ENCODE measurements around the gene NOTUM. TPM values are rescaled to one million over a fixed set of nuclear protein-coding genes. Genes with fewer than 3 reads are reported as not detected.
"Not testable (repeated sequence)": the region's sequence is repeated elsewhere in the genome, so short reads cannot be mapped to it uniquely, and the experiment has no call there.

Gene NOTUM
- total and polyA plus RNA-seq, 8 donors, result 0.79 to 71.4 (median 65.1) TPM

DNA sequence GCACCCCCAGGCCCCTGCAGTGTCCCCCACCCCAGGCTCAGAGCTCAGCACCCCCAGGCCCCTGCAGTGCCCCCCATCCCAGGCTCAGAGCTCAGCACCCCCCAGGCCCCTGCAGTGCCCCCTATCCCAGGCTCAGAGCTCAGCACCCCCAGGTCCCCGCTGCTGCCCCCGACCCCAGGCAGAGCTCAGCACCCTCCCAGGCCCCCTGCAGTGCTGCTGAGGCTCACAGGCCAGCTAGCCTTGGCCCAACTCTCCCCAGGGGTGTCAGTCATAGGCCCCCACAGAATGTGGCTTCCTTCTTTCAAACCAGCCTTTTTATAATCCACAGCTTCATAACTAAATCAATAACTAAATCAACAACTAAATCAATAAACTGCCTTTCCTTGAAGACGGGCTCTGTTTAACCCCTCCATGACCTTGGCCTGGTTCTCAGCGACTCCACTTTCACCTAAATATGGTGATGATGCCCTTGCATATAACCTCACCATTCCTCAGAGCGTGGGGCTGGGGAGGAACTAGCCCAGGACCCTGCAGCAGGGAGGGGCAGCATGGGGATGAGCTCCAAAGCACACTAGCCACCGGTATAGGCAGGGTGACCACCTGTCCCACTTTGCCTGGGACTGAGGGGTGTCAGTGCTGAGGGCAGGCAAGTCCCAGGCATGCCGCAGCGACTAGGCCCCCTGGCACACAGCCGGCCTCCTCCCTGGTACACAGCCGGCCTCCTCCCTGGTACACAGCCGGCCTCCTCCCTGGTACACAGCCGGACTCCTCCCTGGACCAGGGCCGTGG is 5.0 kb downstream of the NOTUM start:
- Histone ChIP-seq H3K36me3 (no peaks in the 10 kb centered on the region), H3K4me3 (no peak overlapping the region), H3K9me3 (no peaks in the 10 kb centered on the region), H3K27ac (no peak overlapping the region), H3K4me1 (peaks cover 8 to 21% of the 10 kb centered on the region in 2 donors), H3K27me3 (peaks cover 18 to 45% of the 10 kb centered on the region in 2 donors)
- DNase-seq (no peak), ATAC-seq (no peak)
- intact Hi-C loops (cut with DNase I), result no loop called here
- TF ChIP-seq, protein P1, sequence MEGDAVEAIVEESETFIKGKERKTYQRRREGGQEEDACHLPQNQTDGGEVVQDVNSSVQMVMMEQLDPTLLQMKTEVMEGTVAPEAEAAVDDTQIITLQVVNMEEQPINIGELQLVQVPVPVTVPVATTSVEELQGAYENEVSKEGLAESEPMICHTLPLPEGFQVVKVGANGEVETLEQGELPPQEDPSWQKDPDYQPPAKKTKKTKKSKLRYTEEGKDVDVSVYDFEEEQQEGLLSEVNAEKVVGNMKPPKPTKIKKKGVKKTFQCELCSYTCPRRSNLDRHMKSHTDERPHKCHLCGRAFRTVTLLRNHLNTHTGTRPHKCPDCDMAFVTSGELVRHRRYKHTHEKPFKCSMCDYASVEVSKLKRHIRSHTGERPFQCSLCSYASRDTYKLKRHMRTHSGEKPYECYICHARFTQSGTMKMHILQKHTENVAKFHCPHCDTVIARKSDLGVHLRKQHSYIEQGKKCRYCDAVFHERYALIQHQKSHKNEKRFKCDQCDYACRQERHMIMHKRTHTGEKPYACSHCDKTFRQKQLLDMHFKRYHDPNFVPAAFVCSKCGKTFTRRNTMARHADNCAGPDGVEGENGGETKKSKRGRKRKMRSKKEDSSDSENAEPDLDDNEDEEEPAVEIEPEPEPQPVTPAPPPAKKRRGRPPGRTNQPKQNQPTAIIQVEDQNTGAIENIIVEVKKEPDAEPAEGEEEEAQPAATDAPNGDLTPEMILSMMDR (IDR thresholded peaks at IDR 0.05), result no peak

DNA sequence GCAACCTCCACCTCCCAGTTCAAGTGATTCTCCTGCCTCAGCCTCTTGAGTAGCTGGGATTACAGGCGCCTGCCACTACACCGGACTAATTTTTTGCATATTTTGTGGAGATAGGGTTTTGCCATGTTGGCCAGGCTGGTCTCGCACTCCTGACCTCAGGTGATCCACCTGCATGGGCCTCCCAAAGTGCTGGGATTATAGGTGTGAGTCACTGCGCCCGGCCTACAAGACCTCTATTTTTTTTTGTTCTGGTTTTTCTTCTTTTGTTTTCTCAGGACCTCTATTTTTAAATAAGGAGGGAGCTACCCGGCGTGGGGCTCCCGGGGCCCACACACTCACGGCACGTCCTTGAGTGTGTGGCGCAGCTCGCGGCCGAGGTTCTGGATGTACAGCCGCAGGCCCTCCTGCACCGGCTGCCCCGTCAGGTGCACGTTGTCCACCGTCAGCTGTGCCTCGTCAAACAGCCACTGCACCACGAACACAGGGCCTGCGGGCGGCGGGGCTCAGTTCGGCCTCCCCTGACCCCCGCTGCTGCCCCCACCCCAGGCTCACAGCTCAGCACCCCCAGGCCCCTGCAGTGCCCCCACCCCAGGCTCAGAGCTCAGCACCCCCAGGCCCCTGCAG is 5.8 kb downstream of the NOTUM start:
- H3K4me1 ChIP-seq, result peaks cover 4 to 13% of the 10 kb centered on the region in 2 donors
- no peak overlapping the region for H3K4me3 ChIP-seq
- TF ChIP-seq, protein P1 (IDR thresholded peaks at IDR 0.05), result no peak
- no peak overlapping the region for H3K27ac ChIP-seq
- intact Hi-C loops (cut with DNase I), result no loop called here
- no peak for DNase-seq
- ATAC-seq, result no peak
- no peaks in the 10 kb centered on the region for H3K9me3 ChIP-seq
- H3K27me3 ChIP-seq, result peaks cover 12 to 37% of the 10 kb centered on the region in 2 donors
- H3K36me3 ChIP-seq, result no peaks in the 10 kb centered on the region

DNA sequence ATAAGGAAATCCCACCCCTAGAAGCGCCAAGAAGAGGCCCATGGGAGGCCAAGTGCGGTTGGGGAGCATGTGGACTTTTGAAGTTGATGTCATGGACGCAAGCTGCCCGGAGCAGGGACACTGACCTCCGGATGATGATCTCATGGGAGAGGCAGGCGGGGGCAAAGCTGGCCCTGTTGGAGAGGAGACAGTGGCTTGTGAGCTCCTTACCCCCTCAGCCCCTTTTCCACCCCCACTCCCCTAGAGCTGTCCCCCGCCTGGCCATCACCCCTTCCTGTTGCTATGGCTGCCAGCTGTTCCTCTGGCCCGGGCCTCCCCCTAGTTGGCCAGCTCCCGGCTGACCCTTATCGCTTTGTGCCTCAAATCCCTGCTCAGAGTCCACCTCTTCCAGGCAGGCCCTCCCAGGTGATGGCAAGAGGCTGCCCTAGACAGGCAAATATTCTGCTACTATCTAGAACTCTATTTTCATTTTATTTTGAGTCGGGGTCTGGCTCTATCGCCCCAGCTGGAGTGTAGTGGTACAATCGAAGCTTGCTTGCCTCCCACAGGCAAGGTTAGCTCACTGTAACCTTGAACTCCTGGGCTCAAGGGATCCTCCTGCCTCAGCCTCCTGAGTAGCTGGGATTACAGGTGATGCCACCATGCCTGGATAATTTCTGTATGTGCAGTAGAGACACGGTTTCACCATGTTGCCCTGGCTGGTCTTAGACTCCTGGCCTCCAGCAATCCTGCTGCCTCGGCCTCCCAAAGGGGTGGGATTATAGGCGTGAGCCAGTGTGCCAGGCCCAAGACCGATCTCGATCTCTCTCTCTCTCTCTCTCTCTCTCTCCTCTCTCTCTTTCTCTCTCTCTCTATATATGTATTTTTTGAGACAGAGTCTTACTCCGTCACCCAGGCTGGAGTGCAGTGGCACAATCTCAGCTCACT is 6.6 kb downstream of the NOTUM start:
- TF ChIP-seq, protein P1 (IDR thresholded peaks at IDR 0.05), result no peak
- Histone ChIP-seq H3K4me3 (no peak overlapping the region), H3K9me3 (no peaks in the 10 kb centered on the region), H3K27me3 (peaks cover 8 to 30% of the 10 kb centered on the region in 2 donors), H3K27ac (no peak overlapping the region), H3K36me3 (no peaks in the 10 kb centered on the region), H3K4me1 (peaks cover 0 to 5% of the 10 kb centered on the region in 2 donors)
- DNase-seq (no peak), ATAC-seq (no peak)
- intact Hi-C loops (cut with DNase I), result no loop called here

DNA sequence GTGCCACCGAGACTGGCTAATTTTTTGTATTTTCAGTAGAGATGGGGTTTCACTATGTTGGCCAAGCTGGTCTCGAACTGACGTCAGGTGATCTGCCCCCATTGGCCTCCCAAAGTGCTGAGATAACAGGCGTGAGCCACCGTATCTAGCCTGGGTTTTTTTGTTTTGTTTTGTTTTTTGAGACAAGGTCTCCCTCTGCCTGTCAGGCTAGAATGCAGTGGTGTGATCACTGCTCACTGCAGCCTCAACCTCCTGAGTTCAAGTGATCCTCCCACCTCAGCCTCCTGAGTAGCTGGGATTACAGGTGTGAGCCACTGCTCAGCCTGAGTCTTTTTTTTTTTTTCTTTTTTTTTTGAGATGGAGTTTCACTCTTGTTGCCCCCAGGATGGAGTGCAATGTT is 7.5 kb downstream of the NOTUM start:
- intact Hi-C loops (cut with DNase I); H3K9me3 ChIP-seq; DNase-seq; H3K4me3 ChIP-seq; ATAC-seq; H3K36me3 ChIP-seq; H3K27ac ChIP-seq; H3K4me1 ChIP-seq: not testable (repeated sequence)
- H3K27me3 ChIP-seq, result peaks cover 0 to 20% of the 10 kb centered on the region in 2 donors

DNA sequence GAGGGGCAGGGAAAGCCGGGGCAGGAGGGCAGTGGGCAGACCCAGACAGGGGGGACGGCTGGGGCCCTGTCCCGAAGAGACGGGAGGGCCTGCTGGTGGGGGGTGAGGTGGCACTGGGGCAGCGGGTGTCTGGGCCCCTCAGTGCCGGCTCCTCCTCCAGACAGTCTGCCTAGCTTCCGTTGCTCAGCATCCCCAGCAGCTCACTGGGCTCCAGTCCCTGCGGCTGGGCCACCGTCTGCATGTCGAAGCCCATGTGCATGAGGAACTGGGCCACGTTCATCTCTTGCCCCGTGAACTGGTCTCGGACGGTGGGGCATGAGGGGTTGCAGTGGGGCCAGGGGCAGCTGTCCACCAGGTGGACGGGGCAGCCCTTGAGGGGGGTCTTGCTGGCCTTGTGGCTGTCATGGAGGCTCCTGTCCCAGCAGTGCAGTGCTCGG is 8.2 kb downstream of the NOTUM start:
- Histone ChIP-seq H3K36me3 (no peaks in the 10 kb centered on the region), H3K4me1 (no peaks in the 10 kb centered on the region), H3K27me3 (peaks cover 0 to 14% of the 10 kb centered on the region in 2 donors), H3K4me3 (no peak overlapping the region), H3K27ac (no peak overlapping the region), H3K9me3 (no peaks in the 10 kb centered on the region)
- TF ChIP-seq, protein P1 (IDR thresholded peaks at IDR 0.05), result no peak
- intact Hi-C loops (cut with DNase I), result no loop called here
- ATAC-seq, result no peak
- DNase-seq, result no peak
